GOT3 (cell line): ENCODE measurements around the gene MIEF1.

Experiments
- DNase-seq: peaks from one replicate; lab custom pipeline; 2025; ENCODE audit warnings: mixed read lengths; lab: John Stamatoyannopoulos, UW

The MIEF1 gene

DNA sequence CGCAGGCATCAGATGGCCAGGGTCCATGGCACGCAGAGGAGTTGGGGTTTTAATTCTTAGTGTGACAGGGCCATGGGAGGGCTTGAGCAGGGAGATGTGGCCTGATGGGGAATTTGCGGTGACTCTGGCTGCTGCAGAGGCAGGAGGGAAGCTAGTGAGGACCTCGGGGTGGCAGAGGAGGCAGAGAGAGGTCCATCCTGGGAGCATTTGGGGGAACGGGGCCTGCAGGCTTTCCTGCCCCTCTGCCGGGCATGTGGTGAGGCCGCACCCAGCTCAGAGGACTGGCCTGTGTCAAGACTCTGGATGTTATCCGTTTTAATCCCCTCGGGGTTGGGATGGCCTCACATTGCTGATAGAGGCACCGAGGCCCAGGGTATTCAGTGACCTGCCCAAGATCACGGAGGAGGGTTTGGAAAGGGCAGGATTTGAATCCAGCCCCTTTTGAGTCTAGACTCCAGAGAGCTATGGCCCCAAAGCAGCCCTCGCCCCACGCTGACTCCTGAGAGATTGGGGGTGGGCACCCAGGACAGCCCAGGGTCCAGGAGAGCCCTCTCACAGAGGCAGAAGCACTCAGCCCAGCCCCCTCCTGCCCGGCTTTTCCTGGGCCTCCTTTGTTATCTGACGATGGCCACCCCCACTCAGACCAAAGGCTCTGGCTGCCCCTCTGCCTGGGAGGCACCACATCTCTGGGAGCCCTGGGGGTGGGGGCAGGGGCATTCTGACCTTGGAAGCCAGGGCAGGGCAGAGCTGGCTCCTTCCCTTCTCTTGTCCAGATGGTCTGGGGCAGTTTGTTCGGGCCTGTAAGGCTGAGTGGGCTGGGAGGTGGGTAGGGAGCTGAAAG is 31.4 kb upstream of the MIEF1 start:
- no peak for DNase-seq

- no peak for DNase-seq
Measured at GRCh38 chr22:39471381-39472141, 30.5 kb upstream of the MIEF1 start.

- no peak for DNase-seq
Measured at GRCh38 chr22:39472570-39473556, 29.2 kb upstream of the MIEF1 start.

DNA sequence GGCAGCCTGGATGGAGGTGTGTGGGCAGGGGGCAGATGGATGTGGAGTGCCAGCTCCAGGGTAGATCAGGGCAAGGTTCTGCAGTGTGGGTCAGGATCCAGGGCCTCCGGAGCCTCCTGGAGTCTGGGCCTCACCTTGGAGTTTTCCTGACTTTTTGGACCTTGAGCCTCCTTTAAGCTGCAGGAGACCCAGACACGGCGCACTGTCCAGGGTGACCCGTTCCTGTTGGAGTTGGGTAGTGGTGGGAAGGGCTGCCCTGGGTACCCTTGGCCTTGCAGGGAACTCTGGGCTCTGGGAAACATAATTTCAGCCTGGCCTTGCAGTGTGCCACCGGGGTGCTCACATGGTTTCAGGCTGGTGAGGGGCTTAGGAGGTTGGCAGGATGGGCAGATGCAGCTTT is 28.2 kb upstream of the MIEF1 start:
- DNase-seq = no peak

DNA sequence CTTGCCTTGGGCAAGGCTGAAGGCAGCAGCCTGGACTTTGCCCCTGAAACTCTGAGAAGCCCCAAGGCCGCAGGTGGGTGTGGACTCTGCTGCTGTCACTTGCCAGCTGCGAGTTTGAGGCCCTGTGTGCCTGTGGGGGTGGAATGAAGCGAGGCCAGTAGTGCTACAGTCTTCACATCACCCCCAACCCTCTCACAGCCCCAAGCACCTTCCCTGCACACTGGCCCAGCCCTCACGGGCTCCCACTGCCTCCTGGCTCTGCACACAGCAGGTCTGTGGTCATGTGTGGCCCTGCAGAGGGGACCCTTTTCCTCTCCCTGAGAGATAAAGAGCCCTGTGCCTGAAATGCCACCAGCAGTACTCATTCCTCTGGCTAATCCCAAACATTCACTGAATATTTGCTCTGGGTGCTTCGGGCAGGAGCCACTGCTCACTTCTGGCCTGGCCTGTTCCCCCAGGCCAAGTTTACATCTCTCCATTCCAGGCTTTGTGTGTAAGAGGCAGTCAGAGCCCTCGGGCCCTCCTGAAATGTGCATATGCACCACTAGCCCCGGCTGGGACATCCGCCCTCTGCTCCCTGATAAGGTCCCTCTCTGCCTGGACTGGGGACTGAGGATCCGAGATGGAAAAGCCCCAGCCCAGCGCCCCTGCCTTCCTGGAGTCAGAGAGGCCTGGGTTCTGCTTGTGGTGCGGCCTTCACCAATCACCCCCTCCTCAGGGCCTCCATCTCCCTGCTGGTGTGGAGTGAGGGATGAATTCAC is 27.6 kb upstream of the MIEF1 start:
- DNase-seq = no peak

GRCh38 chr22:39475337-39475736 is 26.8 kb upstream of the MIEF1 start:
- DNase-seq = no peak

DNA sequence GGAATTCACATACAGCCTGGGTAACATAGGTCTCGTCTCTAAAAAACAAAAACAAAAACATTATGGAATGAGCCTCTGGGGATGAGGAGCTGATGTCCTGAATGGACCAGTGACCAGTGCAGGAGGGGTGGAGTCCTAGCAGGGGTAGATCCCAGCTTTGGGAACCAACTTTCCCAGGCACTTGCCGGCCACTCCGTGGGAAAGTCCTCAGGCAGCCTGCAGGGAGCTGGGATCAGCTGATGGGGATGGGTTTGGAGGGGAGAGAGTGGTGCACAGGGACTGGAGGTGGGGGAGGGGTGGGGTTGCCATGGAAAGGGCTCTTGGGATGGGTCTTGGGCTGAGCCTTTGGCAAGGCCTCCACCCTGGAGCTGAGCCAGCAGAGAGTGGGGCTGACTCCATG is 26.2 kb upstream of the MIEF1 start:
- no peak for DNase-seq

GRCh38 chr22:39476664-39477063 is 25.4 kb upstream of the MIEF1 start:
- DNase-seq = no peak

- DNase-seq = no peak
Measured at GRCh38 chr22:39477542-39477941, 24.5 kb upstream of the MIEF1 start.

GRCh38 chr22:39478441-39478850 is 23.6 kb upstream of the MIEF1 start:
- no peak for DNase-seq

- DNase-seq = no peak
Measured at GRCh38 chr22:39479254-39479653, 22.8 kb upstream of the MIEF1 start.

DNA sequence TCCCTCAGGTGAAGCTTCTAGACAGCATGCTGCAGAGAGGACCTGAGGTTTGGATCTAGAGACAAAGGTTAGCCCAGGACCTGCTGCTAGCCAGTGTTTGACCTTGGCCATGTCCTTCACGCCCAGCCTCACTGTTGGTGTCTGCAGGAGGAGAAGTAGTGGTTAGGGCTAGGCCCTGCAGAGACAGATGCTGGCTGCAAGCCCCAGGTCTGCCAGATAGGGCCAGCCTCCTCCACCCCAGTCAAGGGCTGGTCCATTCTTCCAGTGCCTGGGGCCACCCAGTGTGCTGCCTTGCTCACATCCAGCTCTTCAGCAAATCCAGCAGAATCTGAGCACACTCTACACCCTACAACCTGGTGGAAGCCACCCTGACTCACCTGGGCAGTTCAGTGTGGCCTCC is 21.5 kb upstream of the MIEF1 start:
- DNase-seq = no peak

GRCh38 chr22:39481054-39481453 is 21.0 kb upstream of the MIEF1 start:
- DNase-seq = no peak

- DNase-seq = no peak
Measured at GRCh38 chr22:39481595-39481994, 20.5 kb upstream of the MIEF1 start.

DNA sequence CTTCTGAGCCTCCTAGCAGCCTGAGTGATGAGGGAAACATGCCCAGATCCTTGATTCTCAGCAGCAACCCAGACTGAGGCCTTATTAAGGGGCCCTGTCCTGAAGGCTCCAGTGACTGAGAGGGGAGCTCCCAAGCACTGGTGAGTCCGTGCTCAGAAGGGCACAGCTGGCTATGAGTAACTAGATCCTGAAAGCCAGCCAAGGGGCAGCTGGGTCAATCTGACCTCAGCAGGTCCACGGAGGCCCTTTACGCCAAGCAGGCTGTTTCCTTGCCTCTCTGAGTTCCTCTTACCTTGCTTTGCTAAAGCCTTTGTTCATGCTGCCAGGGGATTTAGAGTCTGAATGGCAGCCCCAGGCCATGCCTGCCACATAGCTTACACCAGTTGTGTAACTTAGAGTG is 19.3 kb upstream of the MIEF1 start:
- no peak for DNase-seq

DNA sequence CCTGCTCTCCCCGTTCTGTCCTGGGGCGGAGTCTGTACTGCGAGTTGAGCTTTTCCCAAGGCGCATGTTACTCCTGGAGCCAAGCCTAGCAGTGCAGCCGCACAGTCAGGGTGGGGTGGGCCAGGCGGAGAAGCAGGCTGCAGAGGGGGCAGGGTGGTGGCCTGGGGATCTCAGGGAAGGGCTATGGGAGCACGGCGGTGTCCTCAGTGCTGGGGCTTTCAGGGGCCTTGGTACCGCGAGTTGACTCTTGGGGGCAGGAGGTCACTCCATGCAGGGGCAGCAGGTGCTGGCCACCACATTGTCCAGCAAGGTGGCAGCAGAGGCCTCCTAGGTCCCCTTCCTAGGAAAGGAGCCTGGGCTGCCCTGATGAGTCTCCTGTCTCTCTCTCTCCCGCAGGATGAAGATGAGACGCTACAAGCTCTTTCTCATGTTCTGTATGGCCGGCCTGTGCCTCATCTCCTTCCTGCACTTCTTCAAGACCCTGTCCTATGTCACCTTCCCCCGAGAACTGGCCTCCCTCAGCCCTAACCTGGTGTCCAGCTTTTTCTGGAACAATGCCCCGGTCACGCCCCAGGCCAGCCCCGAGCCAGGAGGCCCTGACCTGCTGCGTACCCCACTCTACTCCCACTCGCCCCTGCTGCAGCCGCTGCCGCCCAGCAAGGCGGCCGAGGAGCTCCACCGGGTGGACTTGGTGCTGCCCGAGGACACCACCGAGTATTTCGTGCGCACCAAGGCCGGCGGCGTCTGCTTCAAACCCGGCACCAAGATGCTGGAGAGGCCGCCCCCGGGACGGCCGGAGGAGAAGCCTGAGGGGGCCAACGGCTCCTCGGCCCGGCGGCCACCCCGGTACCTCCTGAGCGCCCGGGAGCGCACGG is 14.9 kb upstream of the MIEF1 start:
- no peak for DNase-seq

DNA sequence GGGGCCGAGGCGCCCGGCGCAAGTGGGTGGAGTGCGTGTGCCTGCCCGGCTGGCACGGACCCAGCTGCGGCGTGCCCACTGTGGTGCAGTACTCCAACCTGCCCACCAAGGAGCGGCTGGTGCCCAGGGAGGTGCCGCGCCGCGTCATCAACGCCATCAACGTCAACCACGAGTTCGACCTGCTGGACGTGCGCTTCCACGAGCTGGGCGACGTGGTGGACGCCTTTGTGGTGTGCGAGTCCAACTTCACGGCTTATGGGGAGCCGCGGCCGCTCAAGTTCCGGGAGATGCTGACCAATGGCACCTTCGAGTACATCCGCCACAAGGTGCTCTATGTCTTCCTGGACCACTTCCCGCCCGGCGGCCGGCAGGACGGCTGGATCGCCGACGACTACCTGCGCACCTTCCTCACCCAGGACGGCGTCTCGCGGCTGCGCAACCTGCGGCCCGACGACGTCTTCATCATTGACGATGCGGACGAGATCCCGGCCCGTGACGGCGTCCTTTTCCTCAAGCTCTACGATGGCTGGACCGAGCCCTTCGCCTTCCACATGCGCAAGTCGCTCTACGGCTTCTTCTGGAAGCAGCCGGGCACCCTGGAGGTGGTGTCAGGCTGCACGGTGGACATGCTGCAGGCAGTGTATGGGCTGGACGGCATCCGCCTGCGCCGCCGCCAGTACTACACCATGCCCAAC is 14.1 kb upstream of the MIEF1 start:
- DNase-seq = no peak

GRCh38 chr22:39488563-39489083 is 13.5 kb upstream of the MIEF1 start:
- DNase-seq = no peak
